Posterior cingulate gyrus (tissue), 11 donors: ENCODE measurements around the gene CCNG1.

ENCODE experiments used
- DNase-seq, 10 donors: peaks; one replicate each; pipeline versions ENCODE4 v3.0.0 to v3.0.0-alpha.2; 2020 to 2021; ENCODE audit warnings: mixed read lengths in 3 of 10
- intact Hi-C: fragments of 100-400 bp; cut with DNase I; formaldehyde crosslinking; loops from one replicate; pipeline ENCODE4 v1.15.1; 2023

The CCNG1 gene

DNA sequence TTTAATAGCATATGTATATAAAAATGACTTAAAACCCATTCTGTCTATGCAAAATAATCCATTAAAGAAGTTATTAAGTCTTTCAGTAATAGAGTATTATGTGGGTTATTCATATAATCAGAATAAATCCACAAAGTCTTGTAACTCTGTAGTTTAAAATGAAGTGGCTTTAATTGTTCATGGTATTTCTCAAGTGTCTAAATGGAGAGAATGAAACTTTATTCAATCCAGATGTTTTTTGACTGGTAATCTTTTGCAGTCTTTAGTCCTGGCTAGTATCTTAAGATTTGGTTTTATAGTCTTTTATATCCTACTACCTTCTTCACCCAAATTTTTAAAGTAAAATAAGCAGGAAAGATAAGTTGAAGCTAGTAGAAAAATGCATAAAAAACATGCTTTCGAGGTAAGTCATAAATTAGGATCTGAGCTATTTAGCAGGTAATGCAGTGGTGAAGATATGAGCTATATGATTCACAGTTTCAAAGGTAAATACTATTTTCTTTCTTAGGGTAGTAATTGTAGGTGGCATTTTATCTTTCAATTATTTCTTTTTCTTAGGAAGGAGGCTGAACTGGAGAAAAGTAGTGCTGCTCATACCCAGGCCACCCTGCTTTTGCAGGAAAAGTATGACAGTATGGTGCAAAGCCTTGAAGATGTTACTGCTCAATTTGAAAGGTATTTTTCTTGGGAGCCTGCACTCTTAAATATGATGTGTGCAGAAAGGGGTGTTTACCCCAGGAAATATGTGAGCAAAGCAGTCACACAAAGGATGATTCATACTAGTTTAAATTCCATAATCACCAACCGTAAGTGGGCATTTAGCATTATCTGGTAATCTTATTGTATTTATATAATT lies 41.0 kb downstream of the CCNG1 start:
- DNase-seq = no peak
- intact Hi-C loops = no loop called here

DNA sequence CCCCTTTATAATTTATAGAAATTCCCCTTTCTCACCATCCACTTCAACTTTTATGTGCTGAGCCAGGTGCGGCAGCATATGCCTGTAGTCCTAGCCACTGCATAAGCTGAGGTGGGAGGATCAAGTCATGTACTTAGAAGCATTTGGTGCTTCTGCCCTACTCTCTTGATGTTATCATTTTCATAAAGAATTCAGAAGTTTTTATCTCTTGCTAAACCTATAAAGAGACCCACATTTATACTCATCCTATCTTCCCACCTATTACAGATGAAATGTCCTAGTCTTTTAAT lies 41.5 kb downstream of the CCNG1 start:
- intact Hi-C loops = no loop called here
- DNase-seq = no peak

DNA sequence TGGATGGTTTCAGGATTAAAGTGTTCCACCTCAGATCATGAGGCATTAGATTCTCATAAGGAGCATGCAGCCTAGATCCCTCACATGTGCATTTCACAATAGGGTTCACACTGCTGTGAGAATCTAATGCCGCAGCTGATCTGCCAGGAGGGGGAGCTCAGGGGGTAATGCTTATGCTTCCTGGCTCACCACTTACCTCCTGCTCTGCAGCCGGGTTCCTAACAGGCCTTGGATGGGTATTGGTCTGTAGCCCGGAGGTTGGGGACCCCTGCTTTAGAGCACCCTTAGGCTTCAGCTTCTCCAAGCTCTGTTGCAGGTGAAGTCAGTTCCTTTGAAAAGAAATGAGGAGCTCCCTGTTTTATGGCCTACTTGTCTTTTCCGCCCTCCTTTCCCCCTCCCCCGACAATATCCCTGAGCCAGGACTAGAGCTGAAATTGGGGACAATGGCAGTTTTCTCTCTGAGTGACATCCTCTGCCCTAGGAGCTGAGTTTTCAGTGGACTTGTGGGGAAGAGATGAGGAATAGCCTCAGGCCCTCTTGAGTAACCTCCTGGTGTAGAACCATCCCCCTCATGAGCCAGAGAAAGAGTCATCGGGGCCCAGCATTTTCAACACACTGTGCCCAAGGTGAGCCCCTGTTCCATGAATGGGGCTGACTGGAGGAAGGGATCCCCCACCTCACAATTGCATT lies 51.8 kb downstream of the CCNG1 start:
- intact Hi-C loops = no loop called here
- no peak for DNase-seq

DNA sequence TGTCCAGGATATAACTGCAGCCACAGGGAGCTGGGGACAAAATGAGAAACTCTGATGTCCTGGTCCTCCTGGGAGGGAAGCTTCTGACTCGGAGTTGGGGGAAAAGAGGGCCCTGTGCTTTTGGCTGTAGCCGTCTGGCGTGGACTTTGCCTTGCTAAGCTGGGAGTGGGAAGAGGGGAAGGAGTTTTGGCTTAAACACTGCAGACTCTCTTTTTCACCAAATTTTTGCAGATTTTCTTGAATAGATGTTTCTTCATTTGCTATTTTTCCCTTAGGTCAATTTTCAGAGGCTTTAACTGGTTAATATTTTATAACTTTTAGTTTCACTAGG lies 52.3 kb downstream of the CCNG1 start:
- no peak for DNase-seq
- intact Hi-C loops = no loop called here
